Measurements from ENCODE around the gene IL18. TPM values are rescaled to one million over a fixed set of nuclear protein-coding genes. Genes with fewer than 3 reads are reported as not detected.
"Not testable (repeated sequence)": the region's sequence is repeated elsewhere in the genome, so short reads cannot be mapped to it uniquely, and the experiment has no call there.

Gene IL18
- total RNA-seq, 3 donors from 2014 or later, result 8.2 to 21.0 (median 16.8) TPM

DNA sequence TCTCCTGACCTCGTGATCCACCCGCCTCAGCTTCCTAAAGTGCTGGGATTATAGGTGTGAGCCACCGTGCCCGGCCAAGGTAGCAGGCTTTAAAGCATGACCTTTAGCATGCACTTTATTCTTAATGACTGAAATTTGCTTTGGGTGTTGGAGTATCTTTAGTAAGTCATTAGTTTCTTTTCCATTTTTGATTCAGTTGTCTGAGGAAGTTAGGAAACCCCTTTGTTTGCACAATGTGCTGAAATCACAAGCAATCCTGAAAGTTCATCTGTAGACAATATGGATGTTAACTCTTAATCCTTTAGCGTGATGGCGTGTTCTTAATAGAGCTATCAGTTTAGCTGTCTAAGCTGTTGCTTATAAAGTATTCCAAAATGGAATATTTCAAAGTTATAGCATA, 60.4 kb downstream of the IL18 start:
- Histone ChIP-seq H3K4me1 (no peaks in the 10 kb centered on the region), H3K36me3 (no peaks in the 10 kb centered on the region), H3K9me3 (no peaks in the 10 kb centered on the region), H3K4me3 (no peak overlapping the region), H3K27me3 (no peaks in the 10 kb centered on the region), H3K27ac (no peak overlapping the region)
- intact Hi-C loops (cut with DNase I; ENCODE audit: low total_unique reads), result no loop called here
- DNase-seq (ENCODE audit: low spot score in 2 of 2), result no peak
- TF ChIP-seq POLR2AphosphoS5 (IDR thresholded peaks at IDR 0.05) (no peak), POLR2A (IDR thresholded peaks at IDR 0.05) (no peak)
- TF ChIP-seq, protein P1, sequence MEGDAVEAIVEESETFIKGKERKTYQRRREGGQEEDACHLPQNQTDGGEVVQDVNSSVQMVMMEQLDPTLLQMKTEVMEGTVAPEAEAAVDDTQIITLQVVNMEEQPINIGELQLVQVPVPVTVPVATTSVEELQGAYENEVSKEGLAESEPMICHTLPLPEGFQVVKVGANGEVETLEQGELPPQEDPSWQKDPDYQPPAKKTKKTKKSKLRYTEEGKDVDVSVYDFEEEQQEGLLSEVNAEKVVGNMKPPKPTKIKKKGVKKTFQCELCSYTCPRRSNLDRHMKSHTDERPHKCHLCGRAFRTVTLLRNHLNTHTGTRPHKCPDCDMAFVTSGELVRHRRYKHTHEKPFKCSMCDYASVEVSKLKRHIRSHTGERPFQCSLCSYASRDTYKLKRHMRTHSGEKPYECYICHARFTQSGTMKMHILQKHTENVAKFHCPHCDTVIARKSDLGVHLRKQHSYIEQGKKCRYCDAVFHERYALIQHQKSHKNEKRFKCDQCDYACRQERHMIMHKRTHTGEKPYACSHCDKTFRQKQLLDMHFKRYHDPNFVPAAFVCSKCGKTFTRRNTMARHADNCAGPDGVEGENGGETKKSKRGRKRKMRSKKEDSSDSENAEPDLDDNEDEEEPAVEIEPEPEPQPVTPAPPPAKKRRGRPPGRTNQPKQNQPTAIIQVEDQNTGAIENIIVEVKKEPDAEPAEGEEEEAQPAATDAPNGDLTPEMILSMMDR (IDR thresholded peaks at IDR 0.05), result no peak

DNA sequence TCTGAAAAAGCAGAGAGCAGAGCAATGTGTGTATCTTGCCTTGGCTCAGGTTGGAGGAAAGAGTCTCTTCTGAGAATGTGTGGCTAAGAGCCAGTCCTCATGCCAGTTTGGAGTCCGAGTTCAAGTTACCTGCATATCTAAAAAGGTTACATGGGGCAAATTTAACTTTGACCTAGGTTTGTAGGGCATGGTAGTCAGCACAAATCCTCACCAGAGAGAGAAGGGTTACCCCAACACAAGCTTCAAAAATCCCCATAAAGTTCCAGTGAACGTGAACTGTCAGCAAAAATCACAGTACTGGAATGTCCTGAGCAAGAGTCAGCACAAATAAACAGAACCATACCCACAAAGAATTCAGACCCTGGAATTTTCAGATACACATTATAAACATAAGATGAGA, 63.4 kb downstream of the IL18 start:
- H3K27ac ChIP-seq, result no peak overlapping the region
- no peak for TF ChIP-seq POLR2AphosphoS5 (IDR thresholded peaks at IDR 0.05)
- TF ChIP-seq, protein P1 (IDR thresholded peaks at IDR 0.05), result no peak
- no peak for TF ChIP-seq POLR2A (IDR thresholded peaks at IDR 0.05)
- DNase-seq (ENCODE audit: low spot score in 2 of 2), result no peak
- no peaks in the 10 kb centered on the region for H3K27me3 ChIP-seq
- no peak overlapping the region for H3K4me3 ChIP-seq
- no peaks in the 10 kb centered on the region for H3K4me1 ChIP-seq
- H3K9me3 ChIP-seq, result no peaks in the 10 kb centered on the region
- intact Hi-C loops (cut with DNase I; ENCODE audit: low total_unique reads), result no loop called here
- no peaks in the 10 kb centered on the region for H3K36me3 ChIP-seq

DNA sequence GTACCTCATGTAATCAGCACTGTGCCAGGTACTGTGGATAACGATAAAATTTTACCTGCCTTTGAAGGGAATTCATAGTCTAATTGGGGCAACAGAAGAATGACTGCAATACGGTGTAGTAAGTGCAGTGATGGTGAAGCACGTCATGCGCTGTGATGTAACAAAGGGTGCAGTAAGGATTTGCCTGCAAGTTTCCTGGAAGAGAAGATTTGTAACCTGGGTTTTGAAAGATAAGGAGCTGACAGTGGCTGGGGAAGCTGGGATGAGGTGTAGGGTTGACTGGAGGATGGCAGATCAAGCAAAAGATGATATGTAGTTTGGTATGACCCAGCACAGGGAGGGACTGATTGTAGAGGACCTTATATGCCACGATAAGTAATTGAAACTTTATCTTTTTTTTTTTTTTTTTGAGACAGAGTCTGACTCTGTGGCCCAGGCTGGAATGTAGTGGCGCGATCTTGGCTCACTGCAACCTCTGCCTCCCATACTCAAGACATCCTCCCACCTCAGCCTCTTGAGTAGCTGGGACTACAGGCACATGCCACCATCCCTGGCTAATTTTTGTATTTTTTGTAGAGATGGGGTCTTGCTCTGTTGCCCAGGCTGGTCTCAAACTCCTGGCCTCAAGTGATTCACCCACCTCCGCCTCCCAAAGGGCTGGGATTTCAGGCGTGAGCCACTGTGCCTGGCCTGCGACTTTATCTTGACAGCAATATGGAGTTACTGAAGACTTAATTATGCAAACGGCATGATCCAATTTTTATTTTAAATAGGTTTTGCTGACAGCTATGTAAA, 66.0 kb downstream of the IL18 start:
- Histone ChIP-seq H3K27me3 (no peaks in the 10 kb centered on the region), H3K27ac (no peak overlapping the region), H3K9me3 (no peaks in the 10 kb centered on the region), H3K36me3 (no peaks in the 10 kb centered on the region), H3K4me3 (no peak overlapping the region), H3K4me1 (no peaks in the 10 kb centered on the region)
- intact Hi-C loops (cut with DNase I; ENCODE audit: low total_unique reads), result no loop called here
- DNase-seq (ENCODE audit: low spot score in 2 of 2), result no peak
- TF ChIP-seq POLR2AphosphoS5 (IDR thresholded peaks at IDR 0.05) (no peak), POLR2A (IDR thresholded peaks at IDR 0.05) (no peak)
- TF ChIP-seq, protein P1 (IDR thresholded peaks at IDR 0.05), result no peak

DNA sequence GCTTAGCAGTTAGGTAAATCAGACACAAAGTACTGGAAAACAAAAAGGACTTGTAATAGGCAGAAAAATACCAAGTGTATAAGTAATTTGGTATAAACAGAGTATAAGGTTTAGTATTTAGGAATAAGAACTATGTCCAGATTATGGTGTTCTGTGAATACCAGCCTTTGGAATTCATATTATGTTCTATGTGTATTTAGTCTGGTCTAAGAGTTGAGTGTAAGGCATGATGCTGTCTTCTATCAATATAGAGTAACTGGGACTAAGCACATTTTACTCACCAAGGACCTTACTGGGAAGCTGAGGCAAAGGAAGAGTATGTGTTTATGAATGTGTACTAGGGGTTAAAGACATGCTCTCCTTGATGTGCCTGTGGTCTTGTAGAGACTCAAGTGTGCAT, 67.7 kb downstream of the IL18 start:
- intact Hi-C loops (cut with DNase I; ENCODE audit: low total_unique reads), result no loop called here
- no peak for DNase-seq (ENCODE audit: low spot score in 2 of 2)
- Histone ChIP-seq H3K4me1 (no peaks in the 10 kb centered on the region), H3K9me3 (no peaks in the 10 kb centered on the region), H3K36me3 (peaks cover 3% of the 10 kb centered on the region), H3K27ac (no peak overlapping the region), H3K27me3 (no peaks in the 10 kb centered on the region), H3K4me3 (no peak overlapping the region)
- TF ChIP-seq POLR2AphosphoS5 (IDR thresholded peaks at IDR 0.05) (no peak), POLR2A (IDR thresholded peaks at IDR 0.05) (no peak)
- TF ChIP-seq, protein P1 (IDR thresholded peaks at IDR 0.05), result no peak

DNA sequence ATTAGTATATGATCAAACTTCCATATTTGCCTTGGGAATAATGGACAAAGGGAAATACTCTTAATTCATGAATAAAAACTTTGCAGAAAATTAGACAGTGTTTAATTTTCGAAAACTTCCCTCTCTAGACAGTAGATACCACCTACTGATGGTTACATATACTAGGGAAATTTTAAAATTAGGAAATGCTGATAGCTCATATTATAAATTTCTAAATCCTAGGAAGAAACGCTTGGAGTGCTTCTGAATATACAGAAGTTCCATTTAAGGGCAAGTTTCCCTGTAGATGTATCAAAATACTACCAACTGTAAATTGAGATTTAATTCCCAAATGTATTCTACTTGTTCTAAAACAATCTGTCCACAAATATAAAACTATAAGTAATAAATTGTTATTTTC, 68.6 kb downstream of the IL18 start:
- H3K36me3 ChIP-seq; DNase-seq (ENCODE audit: low spot score in 2 of 2); H3K9me3 ChIP-seq; H3K27me3 ChIP-seq; H3K4me3 ChIP-seq; H3K4me1 ChIP-seq; intact Hi-C loops (cut with DNase I; ENCODE audit: low total_unique reads); H3K27ac ChIP-seq: not testable (repeated sequence)

Other genes starting within 250 kb of the IL18 start
- gene C11orf52, start 245.2 kb downstream of the IL18 start, total RNA-seq, result 10 to 100 TPM in 2 of 3 donors, 1 to 10 TPM in 1; 7.5 to 40.5 (median 19.0) TPM
- gene DIXDC1, start 226.8 kb downstream of the IL18 start, total RNA-seq, result 10 to 100 TPM; 38.9 to 53.9 (median 45.2) TPM
- gene DLAT, start 138.7 kb downstream of the IL18 start, total RNA-seq, result 10 to 100 TPM; 26.9 to 30.9 (median 27.5) TPM
- gene PIH1D2, start 90.1 kb downstream of the IL18 start, total RNA-seq, result 1 to 10 TPM; 1.3 to 5.4 (median 3.3) TPM
- 10 to 100 TPM; 13.1 to 16.1 (median 14.7) TPM for gene NKAPD1, start 89.8 kb downstream of the IL18 start, total RNA-seq
- 10 to 100 TPM; 31.9 to 48.8 (median 40.5) TPM for gene TIMM8B, start 77.3 kb downstream of the IL18 start, total RNA-seq
- gene SDHD, start 77.2 kb downstream of the IL18 start, total RNA-seq, result 100 to 1,000 TPM; 108 to 122 (median 109) TPM
- gene TEX12, start 3.3 kb upstream of the IL18 start, total RNA-seq, result 1 to 10 TPM in 2 of 3 donors, not detected in 1; 1.2 to 1.3 TPM
- gene BCO2, start 11.4 kb upstream of the IL18 start, total RNA-seq, result 10 to 100 TPM in 1 of 3 donors, 1 to 10 TPM in 2; 3.4 to 10.8 (median 5.2) TPM
- gene PTS, start 62.3 kb upstream of the IL18 start, total RNA-seq, result 10 to 100 TPM; 21.8 to 40.4 (median 38.7) TPM
- not detected for gene PLET1, start 96.8 kb upstream of the IL18 start, total RNA-seq

All from breast epithelium (tissue), 4 donors.